SKM-1 (cell line): ENCODE data around the gene ZEB2.

Experiments
- DNase-seq: peaks from one replicate; lab custom pipeline; 2025; ENCODE audit not compliant: unreplicated experiment; lab: John Stamatoyannopoulos, UW

Gene ZEB2

DNA sequence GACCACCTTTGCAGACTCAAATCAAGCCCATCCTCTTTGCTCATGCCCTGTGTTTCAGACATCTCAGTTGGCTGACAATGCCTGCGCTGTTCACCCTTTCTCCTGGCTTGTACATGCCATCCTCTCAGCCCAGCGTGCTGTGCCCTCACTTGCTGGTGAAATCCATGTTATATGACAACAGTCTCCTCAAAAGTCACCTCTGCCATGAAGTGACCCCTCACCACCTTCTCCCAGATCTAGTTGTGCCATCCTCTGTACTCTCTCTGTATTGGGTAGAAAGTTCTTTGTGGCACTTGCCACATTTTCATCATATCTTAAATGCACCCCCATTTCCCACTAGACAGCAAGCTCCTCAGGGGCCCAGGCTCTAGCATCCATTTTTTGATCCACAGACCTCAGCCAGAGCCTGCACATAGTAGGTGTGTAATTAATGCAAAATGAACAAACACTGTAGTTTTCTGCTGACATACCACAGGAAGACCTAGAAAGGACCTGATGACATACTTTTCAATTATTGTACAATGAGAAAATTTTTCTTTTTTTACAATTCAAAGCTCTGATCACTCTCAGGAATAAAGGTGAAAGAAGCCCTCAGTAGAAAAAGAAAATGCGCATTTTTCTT, 22.8 kb downstream of the ZEB2 start:
- DNase-seq = no peak

DNA sequence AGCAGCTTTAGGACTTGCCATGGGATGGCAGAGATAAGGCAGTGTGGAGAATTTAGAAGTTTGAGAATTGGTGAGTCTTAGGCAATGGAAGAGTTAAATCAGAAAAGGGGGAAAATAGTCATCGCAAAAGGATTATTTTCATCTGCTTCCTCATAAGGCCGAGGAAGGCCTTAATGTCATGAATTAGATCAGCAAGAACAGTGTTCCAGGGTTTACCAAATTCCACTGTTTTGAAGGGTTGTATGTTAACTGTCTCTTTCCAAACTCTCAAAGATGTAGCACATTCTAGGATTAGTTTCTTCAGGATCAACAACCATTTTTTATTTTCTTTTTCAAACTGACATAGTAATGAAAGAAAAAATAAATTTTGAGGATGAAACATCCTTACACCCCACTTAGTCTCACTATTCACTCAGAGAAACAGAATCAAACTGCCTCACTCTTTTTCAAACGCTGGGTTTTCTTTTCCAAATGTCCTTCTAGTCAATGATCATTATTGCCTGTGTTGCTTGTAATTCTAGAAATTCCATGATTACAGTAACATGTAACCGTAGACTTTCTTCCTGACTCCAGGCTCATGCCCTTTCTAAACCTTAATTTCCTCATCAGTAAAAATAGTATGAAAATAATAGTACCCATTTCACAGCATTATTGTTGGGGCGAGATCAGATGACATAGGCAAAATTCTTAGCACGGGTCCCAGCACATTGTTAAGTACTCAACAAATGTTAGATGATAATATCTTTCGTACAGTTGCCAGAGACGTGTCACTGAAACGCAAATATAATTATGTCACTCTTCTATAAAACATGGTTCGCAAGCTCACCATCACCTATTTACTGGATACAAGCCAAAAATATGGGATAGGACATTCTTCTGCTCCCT, 23.6 kb downstream of the ZEB2 start:
- no peak for DNase-seq

DNA sequence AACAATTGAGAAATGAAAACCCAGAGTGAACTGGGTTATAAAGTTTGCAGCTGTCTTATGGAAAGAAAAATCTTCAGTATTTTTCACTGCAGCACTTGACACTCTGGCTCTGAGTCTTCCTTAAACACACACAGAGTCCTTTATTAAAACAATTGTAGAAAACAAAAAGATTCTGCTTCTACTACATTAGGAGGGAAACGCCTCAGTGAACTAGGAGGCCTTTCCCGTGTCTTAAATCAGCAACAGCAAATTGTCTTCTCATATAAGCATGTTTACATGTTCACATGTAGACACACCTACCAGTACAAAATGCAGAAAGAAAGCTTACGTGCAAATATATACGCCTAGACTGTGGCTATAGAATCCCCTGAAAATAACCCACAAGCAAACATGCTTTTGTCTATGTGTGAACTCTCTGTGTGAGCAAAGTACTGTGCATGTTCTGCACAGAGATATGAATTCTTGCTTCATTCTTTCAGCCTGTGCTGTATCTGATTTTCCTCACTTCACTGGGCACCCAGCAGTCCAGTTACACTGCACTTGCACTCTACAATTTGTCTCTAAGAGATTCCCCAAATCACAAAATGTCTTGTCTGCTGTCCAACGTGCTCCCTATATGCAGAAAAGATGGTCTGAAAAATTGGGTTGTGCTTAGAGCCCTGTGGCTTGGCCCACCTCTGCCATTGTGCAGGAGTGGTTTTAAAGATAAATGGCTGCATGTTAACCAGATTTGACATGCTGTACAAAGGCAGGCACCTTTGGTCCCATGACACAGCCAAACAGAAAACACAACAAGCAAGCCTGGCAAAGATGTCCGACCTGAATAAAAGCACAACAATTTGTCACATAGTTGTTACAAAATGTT, 24.5 kb downstream of the ZEB2 start:
- DNase-seq = no peak

DNA sequence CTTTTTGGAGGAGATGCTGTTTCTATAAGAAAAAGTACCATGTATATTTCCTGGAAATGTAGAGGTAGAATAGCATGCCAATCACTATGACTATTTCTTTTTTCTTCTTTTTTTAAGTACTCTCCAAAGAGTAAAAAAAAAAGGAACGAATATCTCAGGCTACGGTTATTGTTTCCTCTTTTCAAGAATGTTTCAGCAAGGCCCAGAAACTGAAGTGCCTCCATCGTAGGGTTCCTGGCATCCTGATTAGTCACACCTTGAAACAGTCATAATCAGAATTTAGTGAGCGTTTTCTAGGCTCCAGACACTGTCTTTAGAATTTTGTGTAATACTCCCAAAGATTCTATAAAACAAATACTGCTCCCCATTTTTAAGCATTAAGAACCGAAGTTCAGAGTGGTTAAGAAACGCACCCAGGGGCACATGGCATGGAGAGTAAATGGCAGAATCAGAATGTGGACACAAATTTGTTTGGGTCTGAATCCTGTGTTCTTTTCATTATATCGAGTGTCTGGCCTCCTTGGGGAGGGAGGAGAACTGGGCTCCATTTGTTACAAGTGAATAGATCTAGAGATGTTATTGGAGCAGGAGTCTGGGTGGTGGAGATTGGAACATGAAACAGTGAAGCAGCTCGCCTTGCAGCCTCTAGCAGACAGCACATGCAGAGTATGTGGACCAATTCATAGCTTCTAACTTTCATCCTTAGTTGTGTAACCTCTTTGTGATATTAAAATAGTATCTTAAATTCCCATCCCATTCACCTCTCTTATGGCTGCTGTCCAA, 26.7 kb downstream of the ZEB2 start:
- no peak for DNase-seq

DNA sequence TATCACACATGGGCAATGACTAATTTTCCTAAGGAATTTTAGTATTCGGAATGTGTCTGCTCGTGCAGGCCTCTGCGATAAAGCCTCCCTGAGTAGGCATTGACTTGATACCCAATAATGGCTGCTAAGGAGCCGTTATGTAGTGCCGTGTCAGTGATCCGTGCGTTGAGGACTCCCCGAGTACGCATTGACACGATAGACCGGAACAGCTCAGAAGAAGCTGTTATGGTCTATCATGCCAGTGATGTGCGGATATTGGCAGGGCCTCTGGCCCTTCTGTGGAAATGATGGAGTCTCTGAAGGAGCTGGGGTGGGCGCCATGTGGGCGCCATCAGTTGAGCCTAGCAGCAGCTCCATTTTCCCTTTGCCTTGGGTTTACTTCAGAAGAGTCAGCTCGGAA, 29.1 kb downstream of the ZEB2 start:
- no peak for DNase-seq

DNA sequence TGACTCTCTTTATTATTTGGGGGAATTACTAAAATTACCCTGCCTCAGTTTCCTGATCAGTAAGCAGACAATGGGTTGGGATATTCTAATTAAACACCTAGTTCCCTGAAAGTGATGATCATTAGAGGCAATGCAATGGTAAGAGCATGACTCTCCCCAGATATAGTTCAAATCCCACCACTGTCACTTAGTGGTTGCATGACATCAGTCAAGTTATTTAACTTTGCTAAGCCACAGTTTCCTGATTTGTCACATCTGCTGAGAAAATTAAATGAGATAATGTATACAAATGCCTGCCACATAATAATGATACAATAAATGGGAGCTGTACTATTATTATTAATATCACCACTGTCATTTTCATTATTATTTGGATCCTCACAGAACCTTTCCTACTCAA, 29.9 kb downstream of the ZEB2 start:
- no peak for DNase-seq

DNA sequence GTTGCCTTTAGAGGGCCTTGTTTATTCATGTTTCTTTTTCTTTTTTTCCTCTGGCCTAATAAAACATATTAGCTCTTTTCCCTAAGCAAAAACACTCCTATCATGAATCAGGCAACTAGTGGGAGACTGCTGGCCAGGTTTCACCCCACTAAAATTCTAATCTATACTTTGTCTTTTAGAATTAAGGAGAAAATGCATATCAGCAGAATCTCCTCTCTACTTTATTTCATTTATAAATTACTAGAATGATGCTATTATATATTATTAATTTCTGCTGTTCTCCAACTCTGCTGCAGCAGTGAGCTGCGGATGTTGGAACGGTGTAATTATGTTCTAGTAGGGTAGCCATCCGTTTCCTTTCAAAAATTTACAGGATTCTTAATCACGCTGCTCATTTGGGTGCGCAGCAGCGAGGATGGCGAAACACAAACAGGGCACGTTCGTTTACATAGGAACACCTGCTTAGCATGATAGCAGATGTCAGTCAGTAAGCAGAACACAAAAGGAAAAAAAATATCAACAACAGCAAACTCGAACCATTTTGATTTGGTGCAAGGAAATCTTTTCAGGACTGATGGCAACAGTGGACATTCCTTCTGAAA, 30.5 kb downstream of the ZEB2 start:
- no peak for DNase-seq

DNA sequence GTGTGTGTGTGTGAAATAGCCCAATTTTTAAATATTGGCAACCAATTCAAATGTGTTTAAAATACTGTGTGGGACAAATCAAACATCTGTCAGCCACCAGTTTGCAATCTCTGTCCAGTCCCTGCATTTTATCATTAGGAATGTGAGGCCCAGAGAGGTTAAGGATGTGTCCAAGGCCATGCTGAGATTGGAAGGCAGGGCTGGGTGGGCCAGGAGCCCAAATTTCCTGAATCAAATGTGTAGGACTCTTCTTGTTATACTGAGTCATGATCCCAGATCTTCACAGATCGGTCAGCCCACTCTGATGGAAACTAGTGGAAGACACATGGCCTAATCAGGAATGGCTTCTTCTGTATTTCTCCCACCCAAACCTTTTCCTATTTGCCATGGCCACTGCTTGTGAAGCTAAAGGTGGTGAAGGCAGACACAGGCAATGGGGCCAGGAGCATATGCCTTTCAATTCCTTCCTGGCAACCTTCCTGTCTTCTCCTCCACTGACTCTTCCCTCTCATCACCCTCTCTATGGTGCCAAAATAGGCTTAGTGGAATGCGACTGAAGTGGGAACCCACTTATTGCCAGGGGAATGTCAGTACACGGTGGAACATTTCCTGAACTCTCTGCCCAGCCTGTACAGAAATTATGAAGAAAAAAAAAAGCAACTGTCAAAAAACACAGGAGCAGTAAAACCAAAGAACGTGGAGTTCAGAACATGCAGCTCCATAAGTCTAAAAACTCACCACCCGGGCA, 35.5 kb downstream of the ZEB2 start:
- no peak for DNase-seq

DNA sequence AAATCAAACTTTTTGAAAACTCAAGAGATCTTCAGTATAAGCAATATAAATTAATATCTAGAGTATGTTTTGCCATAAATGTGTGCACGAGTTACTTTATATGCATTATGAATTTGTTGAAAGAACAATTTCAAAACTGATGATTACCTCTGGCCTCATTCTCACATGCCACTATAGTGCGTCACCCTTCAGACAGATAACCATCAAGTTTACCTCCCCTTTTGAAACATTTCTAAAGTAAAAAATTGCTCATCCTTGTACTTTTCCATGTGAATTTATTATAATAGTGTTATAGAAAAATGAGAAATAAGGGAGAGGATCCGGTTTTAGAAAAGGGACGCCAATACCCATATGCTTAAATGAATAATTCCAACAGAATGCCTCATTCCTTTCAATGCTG, 38.3 kb downstream of the ZEB2 start:
- no peak for DNase-seq

DNA sequence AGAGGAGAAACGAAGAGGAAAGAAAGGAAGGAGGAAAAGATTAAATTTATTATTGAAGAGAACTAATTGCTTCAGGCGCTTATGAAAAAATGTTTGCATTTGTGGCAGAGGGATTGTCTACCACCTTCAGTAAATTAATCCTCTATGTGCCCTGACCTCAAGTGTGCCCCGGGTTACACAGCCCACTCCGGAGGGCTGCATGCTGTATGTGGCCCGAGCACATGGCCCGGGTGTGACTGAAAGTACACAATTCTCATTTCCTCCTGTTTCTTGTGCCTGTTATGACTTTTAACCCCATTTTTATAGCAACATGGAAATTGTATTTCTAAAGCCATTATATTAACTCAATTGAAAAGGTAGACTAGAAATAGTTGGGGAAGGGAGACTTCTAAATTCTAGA, 38.8 kb downstream of the ZEB2 start:
- no peak for DNase-seq

DNA sequence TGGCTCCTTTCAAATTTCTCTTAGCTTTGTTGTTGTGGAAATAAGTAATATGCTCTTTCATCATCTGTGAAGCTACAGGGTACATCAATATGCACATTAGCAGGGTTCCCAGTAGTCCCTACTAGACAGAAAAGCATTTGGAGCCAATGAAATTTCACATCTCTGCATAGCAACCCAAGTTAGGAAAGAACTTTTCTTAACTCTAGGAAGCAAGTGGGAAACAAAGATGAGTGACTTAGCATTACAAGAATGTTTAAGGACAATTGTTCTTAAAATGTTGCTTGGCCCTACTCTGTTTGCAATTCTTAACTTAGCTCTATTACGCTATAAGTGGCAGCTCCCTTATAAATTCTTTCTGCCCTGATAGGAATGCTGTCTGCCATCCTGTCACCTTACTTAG, 39.6 kb downstream of the ZEB2 start:
- no peak for DNase-seq

DNA sequence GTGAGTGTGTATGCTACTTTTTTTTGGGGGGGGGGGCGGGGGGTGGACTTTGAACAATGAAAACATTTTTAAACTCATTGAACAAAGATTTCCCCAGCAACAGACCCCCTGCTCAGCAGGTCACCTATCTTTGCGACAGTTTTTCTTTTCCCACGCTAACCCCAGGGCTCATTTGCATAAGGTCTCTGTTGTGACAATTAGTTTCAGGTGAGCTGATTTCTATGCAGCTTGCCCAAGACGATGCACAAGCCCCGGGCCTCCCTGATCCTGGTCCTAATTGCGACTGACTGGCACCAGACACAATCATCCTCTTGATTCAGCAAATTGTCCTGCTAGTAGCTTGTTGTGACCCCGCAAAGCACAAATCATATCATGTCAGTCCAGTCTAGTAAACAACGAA, 40.3 kb downstream of the ZEB2 start:
- no peak for DNase-seq

DNA sequence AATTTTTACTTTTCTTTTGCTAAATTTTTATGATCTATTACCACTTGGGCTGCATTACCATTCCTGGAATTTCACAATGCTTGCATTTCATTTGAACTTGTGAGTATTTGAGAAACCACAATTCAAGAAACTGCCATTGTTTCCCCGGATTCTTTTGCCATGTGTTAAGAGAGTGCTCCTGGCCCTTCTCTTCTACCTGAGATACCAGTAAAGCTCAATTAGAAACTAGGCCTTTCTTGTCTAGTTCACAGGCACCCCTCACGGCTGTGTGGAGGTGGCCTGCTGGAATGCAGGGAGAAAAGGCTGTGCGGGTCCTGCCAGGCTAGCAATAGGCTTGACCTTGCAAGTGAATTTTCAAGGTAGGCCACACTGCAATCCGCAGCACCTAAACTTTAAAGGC, 40.8 kb downstream of the ZEB2 start:
- no peak for DNase-seq

DNA sequence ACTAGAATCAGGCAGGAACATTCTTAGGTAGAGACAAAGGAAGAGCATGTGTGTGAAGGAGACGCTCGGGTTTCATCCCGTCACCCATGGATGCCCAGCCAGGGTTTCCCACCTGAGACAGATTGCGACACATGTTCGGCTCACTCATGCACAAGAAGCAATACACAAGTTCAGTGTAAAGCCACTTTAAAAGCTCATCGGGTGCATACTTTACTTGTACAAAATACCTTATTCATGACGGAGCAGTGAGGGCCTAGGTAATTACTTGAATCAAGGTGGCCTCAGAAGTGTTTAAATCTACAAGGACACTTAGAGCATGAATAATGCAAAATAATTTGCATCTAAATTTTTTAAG, 42.0 kb downstream of the ZEB2 start:
- DNase-seq = no peak

DNA sequence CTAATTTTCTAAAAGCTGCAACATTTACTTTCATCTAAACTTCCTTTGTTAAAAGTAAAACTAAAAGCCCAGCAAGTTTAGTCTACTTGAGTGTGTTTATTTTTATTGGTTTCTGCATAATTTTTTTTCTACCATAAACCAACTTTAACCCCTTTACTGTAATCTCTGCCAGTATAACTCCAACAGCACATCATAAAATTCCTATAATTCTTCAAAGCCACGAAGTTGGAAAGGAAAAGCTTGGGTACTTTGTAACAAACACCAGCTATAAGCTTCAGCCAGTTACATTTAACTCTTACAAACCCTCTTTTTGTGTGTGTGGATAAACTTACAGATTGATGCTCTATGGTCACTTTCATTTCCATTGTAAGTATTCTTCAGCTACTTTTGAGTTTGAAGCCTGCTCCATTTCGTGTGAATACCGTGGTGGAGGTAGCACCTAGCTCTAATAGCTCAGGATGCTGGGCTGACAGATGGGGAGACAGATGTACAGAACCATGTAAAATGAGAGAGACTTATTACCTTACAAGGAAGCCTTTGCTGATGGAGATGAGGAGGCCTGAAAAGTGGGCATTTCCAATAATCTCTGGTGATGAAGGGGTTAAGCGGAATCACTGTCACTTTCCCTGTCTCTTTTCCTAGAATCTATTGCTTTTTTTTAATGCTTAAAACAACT, 42.5 kb downstream of the ZEB2 start:
- no peak for DNase-seq

DNA sequence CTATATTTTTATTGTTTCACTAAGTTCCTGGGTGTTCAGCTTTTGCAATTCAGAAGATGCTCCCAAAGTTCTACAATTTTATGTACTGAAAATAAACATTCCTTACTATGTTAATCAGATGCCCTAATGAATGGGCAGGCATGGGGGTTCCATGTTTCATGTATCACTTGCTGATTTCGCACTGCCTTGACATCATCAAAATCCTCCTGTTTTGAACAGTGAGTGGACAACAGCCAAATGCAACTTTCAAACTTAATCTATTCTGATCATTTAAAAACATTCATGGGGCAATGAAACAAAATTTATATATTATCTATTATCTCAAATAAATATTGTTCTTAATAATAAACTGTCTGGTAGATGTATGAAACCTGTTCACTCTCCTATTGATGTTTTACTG, 43.2 kb downstream of the ZEB2 start:
- DNase-seq = no peak

DNA sequence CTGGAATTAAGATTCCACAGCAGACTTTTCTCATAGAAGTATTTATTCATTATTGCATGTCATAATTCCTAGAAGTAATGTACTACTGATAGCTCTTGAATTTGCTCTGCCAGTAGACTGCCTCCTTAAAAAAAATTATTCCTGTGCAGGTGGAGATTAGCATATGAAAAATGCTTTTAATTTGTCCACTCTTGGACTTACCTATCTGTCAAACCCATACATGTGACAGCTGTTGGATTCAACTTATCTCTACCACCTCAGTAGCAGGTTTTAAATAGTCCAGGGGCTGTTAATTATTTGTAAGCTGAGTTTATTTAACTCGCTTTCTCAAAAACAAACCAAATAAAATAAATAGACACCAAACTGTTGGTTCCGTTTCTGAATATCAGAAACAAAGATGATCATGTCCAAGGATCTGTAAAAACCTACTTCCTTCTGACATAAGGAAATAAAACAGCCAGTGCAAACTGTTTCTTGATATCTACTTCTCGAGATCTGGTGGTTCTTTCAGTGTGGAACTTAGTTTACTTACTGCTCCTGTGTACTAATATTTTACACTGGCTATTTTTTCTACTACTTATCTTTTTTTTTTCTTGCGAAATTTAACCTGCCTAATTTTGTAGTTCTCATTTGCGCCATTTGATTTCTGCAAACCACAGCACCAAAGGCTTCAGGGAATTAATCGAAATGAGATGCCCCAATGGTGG, 44.2 kb downstream of the ZEB2 start:
- DNase-seq = no peak

DNA sequence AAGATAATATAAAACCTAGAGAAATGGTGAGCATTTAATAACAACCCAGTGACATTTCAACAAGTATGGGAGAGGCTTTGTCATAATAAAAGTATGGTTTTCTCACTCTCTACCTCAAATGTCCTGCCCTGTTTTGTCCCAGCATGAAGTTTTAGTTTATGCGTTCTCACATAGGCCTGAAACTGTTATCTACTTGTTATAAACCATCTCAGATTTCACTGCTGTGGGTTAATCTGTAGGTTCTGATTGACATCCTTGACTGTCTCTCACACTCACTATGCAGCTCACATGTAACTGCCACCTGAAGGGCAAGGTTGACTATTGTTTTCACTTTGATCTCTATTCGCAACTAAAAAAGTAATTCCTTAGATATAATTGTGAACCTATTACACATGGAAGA, 44.9 kb downstream of the ZEB2 start:
- DNase-seq = no peak

DNA sequence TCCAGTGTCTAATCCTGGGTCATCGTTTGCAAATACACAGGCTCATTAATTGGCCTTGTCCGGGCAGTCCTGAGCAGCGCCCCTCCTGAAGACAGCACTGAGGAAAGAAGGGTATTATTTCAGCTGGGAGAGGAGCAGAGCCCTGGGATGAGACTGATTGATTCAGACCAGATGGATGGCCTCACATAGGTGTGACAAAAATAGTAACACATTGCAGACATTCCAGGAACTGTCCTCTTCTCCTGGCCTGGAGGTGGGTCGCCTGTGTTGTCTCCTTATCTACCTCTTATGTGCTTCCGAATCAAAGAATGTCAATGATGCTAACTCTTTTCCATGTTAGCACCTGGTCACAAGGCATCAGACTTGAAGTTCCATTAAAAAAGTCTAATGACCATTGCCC, 45.9 kb downstream of the ZEB2 start:
- DNase-seq = no peak
